ENCODE results near the gene SFXN2. TPM values are rescaled to one million over a fixed set of nuclear protein-coding genes. Genes with fewer than 3 reads are reported as not detected.

Gene SFXN2
- total RNA-seq, 1 donor from 2014 or later, result 9.1 TPM

GRCh38 chr10:102767428-102768160 lies 53.2 kb downstream of the SFXN2 start:
- DNase-seq (ENCODE audit: low read depth) (no peak), FAIRE-seq (no peak)
- no peaks in the 10 kb centered on the region for H3K27me3 Mint-ChIP-seq (ENCODE audit: low read depth, unreplicated experiment)
- H3K36me3 Mint-ChIP-seq (ENCODE audit: low read depth, unreplicated experiment), result peaks cover 17% of the 10 kb centered on the region
- H3K27ac Mint-ChIP-seq (ENCODE audit: unreplicated experiment), result no peak overlapping the region
- TF ChIP-seq EZH2 (IDR thresholded peaks at IDR 0.05; ENCODE audit: insufficient read depth, low read length) (no peak), CTCF (IDR thresholded peaks at IDR 0.05; ENCODE audit: insufficient read depth, low read depth, low read length) (no peak)
- peaks cover 5% of the 10 kb centered on the region for H3K4me1 ChIP-seq (ENCODE audit: insufficient read depth, low read length)
- peaks cover 58% of the 10 kb centered on the region for H3K4me1 Mint-ChIP-seq (ENCODE audit: low read depth, unreplicated experiment)
- no peaks in the 10 kb centered on the region for H3K9me3 Mint-ChIP-seq (ENCODE audit: unreplicated experiment)
- H3K27me3 ChIP-seq (ENCODE audit: insufficient read depth, low read length), result no peaks in the 10 kb centered on the region
- peaks cover 36% of the 10 kb centered on the region for H3K79me2 ChIP-seq (ENCODE audit: insufficient read depth, low read length)
- no peak overlapping the region for H3K27ac ChIP-seq (ENCODE audit: low read depth, low read length)
- H3K4me3 Mint-ChIP-seq (ENCODE audit: unreplicated experiment), result no peak overlapping the region
- no peak overlapping the region for H3K9ac ChIP-seq (ENCODE audit: low read length)
- H3K36me3 ChIP-seq (ENCODE audit: insufficient read depth, low read length), result no peaks in the 10 kb centered on the region
- no peak overlapping the region for H3K4me3 ChIP-seq (ENCODE audit: insufficient read depth, low read depth, low read length)
- peaks cover 52% of the 10 kb centered on the region for H4K20me1 ChIP-seq (ENCODE audit: insufficient read depth, low read length)
- no peaks in the 10 kb centered on the region for H3K9me3 ChIP-seq (ENCODE audit: insufficient read depth, low read depth, low read length)
- H2AFZ ChIP-seq (ENCODE audit: low read depth, low read length), result no peak overlapping the region
- H3K4me2 ChIP-seq (ENCODE audit: low read length), result no peak overlapping the region

DNA sequence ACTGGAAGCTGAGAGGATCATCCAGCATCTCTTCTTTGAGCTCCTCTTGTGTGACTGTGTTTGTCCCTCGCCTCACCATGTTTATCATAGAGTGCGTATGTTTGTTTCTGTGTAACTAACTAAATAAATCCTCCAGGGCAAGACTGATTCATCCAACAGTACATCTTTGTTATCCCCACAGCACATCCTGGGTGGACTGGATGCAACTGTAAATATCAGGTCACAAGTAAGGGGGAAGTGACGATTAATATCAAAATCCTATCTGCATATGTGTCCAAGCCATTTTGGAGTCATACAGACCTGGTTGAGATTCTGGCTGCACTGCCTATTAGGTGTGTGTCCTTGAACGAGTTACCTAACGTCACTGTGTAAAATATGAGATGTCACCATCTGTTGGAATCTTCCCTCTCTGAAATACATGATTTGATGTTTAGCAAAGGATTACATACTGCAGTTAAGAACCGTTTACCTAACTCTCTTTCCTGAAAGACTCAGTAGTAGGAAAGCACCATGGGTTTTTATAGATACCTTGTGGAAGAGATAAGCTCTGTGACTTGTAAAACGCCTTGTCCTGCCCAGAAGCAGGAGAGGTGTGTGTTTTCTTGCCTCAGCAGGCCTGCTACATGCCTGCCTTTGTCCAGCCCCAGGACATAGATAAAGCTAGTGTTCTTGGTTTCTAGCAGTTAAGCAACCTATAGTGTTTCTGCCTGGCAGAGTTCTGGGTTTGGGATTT lies 55.1 kb downstream of the SFXN2 start:
- Mint-ChIP-seq H3K9me3 (ENCODE audit: unreplicated experiment) (no peaks in the 10 kb centered on the region), H3K27me3 (ENCODE audit: low read depth, unreplicated experiment) (no peaks in the 10 kb centered on the region), H3K27ac (ENCODE audit: unreplicated experiment) (no peak overlapping the region), H3K4me1 (ENCODE audit: low read depth, unreplicated experiment) (peaks cover 64% of the 10 kb centered on the region), H3K4me3 (ENCODE audit: unreplicated experiment) (no peak overlapping the region), H3K36me3 (ENCODE audit: low read depth, unreplicated experiment) (peaks cover 10% of the 10 kb centered on the region)
- H4K20me1 ChIP-seq (ENCODE audit: insufficient read depth, low read length), result peaks cover 44% of the 10 kb centered on the region
- H3K4me3 ChIP-seq (ENCODE audit: insufficient read depth, low read depth, low read length), result no peak overlapping the region
- no peak for DNase-seq (ENCODE audit: low read depth)
- H3K79me2 ChIP-seq (ENCODE audit: insufficient read depth, low read length), result peaks cover 43% of the 10 kb centered on the region
- no peak overlapping the region for H2AFZ ChIP-seq (ENCODE audit: low read depth, low read length)
- no peak overlapping the region for H3K27ac ChIP-seq (ENCODE audit: low read depth, low read length)
- peaks cover 22% of the 10 kb centered on the region for H3K4me1 ChIP-seq (ENCODE audit: insufficient read depth, low read length)
- no peak overlapping the region for H3K9ac ChIP-seq (ENCODE audit: low read length)
- no peak overlapping the region for H3K4me2 ChIP-seq (ENCODE audit: low read length)
- H3K9me3 ChIP-seq (ENCODE audit: insufficient read depth, low read depth, low read length), result no peaks in the 10 kb centered on the region
- TF ChIP-seq EZH2 (IDR thresholded peaks at IDR 0.05; ENCODE audit: insufficient read depth, low read length) (no peak), CTCF (IDR thresholded peaks at IDR 0.05; ENCODE audit: insufficient read depth, low read depth, low read length) (no peak)
- no peak for FAIRE-seq
- no peaks in the 10 kb centered on the region for H3K27me3 ChIP-seq (ENCODE audit: insufficient read depth, low read length)
- H3K36me3 ChIP-seq (ENCODE audit: insufficient read depth, low read length), result no peaks in the 10 kb centered on the region

- Mint-ChIP-seq H3K27me3 (ENCODE audit: low read depth, unreplicated experiment) (no peaks in the 10 kb centered on the region), H3K36me3 (ENCODE audit: low read depth, unreplicated experiment) (peaks cover 7% of the 10 kb centered on the region), H3K9me3 (ENCODE audit: unreplicated experiment) (no peaks in the 10 kb centered on the region), H3K4me3 (ENCODE audit: unreplicated experiment) (peak overlapping the region; percentile 34), H3K4me1 (ENCODE audit: low read depth, unreplicated experiment) (peaks cover 62% of the 10 kb centered on the region), H3K27ac (ENCODE audit: unreplicated experiment) (peak overlapping the region; percentile 26)
- no peaks in the 10 kb centered on the region for H3K9me3 ChIP-seq (ENCODE audit: insufficient read depth, low read depth, low read length)
- no peak overlapping the region for H3K9ac ChIP-seq (ENCODE audit: low read length)
- H3K27ac ChIP-seq (ENCODE audit: low read depth, low read length), result no peak overlapping the region
- FAIRE-seq (no peak), DNase-seq (ENCODE audit: low read depth) (no peak)
- no peaks in the 10 kb centered on the region for H3K36me3 ChIP-seq (ENCODE audit: insufficient read depth, low read length)
- H3K4me3 ChIP-seq (ENCODE audit: insufficient read depth, low read depth, low read length), result no peak overlapping the region
- H3K79me2 ChIP-seq (ENCODE audit: insufficient read depth, low read length), result peaks cover 46% of the 10 kb centered on the region
- no peak overlapping the region for H2AFZ ChIP-seq (ENCODE audit: low read depth, low read length)
- TF ChIP-seq EZH2 (IDR thresholded peaks at IDR 0.05; ENCODE audit: insufficient read depth, low read length) (no peak), CTCF (IDR thresholded peaks at IDR 0.05; ENCODE audit: insufficient read depth, low read depth, low read length) (no peak)
- H3K4me2 ChIP-seq (ENCODE audit: low read length), result no peak overlapping the region
- H3K4me1 ChIP-seq (ENCODE audit: insufficient read depth, low read length), result peaks cover 28% of the 10 kb centered on the region
- H3K27me3 ChIP-seq (ENCODE audit: insufficient read depth, low read length), result no peaks in the 10 kb centered on the region
- H4K20me1 ChIP-seq (ENCODE audit: insufficient read depth, low read length), result peaks cover 39% of the 10 kb centered on the region
Observed at GRCh38 chr10:102770108-102770482, 55.7 kb downstream of the SFXN2 start.
